HepG2 (cell line): ENCODE data around the gene FAM20A. TPM values are rescaled to one million over a fixed set of nuclear protein-coding genes. Genes with fewer than 3 reads are reported as not detected.

Experiments used
- ERF ChIP-seq: IDR thresholded peaks from 2 replicates; pipeline ENCODE4 v1.6.1; 2018; ENCODE audit warnings: missing biosample characterization, missing genetic modification reagents
- GATA4 ChIP-seq: sonication (generic); IDR thresholded peaks from 2 replicates; pipeline ENCODE4 v1.6.1; 2016; ENCODE audit warnings: antibody characterized with exemption, low read depth, borderline replicate concordance
- HNRNPUL1 ChIP-seq: fragments of 200-400 bp; formaldehyde crosslinking; IDR thresholded peaks from 2 replicates; pipeline ENCODE4 v1.6.1; 2017; ENCODE audit warnings: low read depth, mild to moderate bottlenecking, low read length, moderate library complexity
- MIXL1 ChIP-seq: IDR thresholded peaks from 2 replicates; pipeline ENCODE4 v1.6.1; 2016
- NCOA2 ChIP-seq: sonication (generic); formaldehyde crosslinking; IDR thresholded peaks from 2 replicates; pipeline ENCODE4 v1.8.0; 2022; ENCODE audit warnings: inconsistent platforms
- SOX6 ChIP-seq, 2 experiments: fragments of 450-650 bp in 1 of 2; sonication (generic) in 1 of 2; formaldehyde crosslinking in 1 of 2; IDR thresholded peaks; 2 replicates each; pipeline versions ENCODE4 v1.4.0 to v1.6.1; 2017 to 2020; ENCODE audit warnings: antibody characterized with exemption in 1 of 2, mild to moderate bottlenecking in 1 of 2, missing genetic modification reagents in 1 of 2
- TBX2 ChIP-seq: sonication (generic); formaldehyde crosslinking; IDR thresholded peaks from 2 replicates; pipeline ENCODE4 v1.5.0; 2020; ENCODE audit warnings: missing genetic modification reagents, mild to moderate bottlenecking, borderline replicate concordance
- TP53 ChIP-seq: sonication (generic); formaldehyde crosslinking; conservative IDR thresholded peaks from 2 replicates; pipeline ENCODE4 v1.4.0; 2020; ENCODE audit warnings: missing genetic modification reagents
- ZNF292 ChIP-seq: sonication (generic); formaldehyde crosslinking; IDR thresholded peaks from 2 replicates; pipeline ENCODE4 v1.8.1; 2022; ENCODE audit warnings: mild to moderate bottlenecking, low read depth, missing genetic modification reagents, borderline replicate concordance
- polyA plus RNA-seq, 8 experiments: library from polyadenylated mRNA; depleted of rRNA in 3 of 8; stranded (reverse) in 7 of 8; unstranded in 1 of 8; fragments of >200 nt; fragmentation: Illumina TruSeq in 4 of 8; extraction: Trizol in 4 of 8; gene quantifications; 2 replicates each; pipeline versions ENCODE4 v1.2.1 to v1.2.3, GENCODE V29; 2011 to 2016; ENCODE audit warnings: low read depth in 4 of 8, missing spikeins in 1 of 8, mixed read lengths in 1 of 8; ENCODE audit not compliant: insufficient read depth in 1 of 8
- total RNA-seq, 5 experiments: library from RNA; depleted of rRNA; stranded (reverse); fragments of >200 nt; fragmentation: Illumina TruSeq; extraction: Trizol; gene quantifications; 2 replicates each; pipeline ENCODE4 v1.2.3, GENCODE V29; 2016; ENCODE audit warnings: low read depth in 1 of 5
- TF ChIP-seq, protein P1 (sequence below): sonication (generic); formaldehyde crosslinking; IDR thresholded peaks from 2 replicates; pipeline ENCODE4 v1.4.0; 2020; ENCODE audit warnings: mild to moderate bottlenecking, missing genetic modification reagents
- TF ChIP-seq, protein P2 (sequence below), 2 experiments: fragments of 450-650 bp in 1 of 2; sonication (generic) in 1 of 2; formaldehyde crosslinking; IDR thresholded peaks; 2 replicates each; pipeline versions ENCODE4 v1.5.0 to v1.8.0; 2020 to 2022; ENCODE audit warnings: mild to moderate bottlenecking in 1 of 2, missing genetic modification reagents in 1 of 2
- TF ChIP-seq, protein P3 (sequence below): sonication (generic); formaldehyde crosslinking; IDR thresholded peaks from 2 replicates; pipeline ENCODE4 v1.4.0; 2020; ENCODE audit warnings: mild to moderate bottlenecking, missing genetic modification reagents, borderline replicate concordance
- TF ChIP-seq, protein P4 (sequence below): sonication (generic); formaldehyde crosslinking; IDR thresholded peaks from 2 replicates; pipeline ENCODE4 v1.9.0; 2022; ENCODE audit warnings: missing genetic modification reagents, mild to moderate bottlenecking, borderline replicate concordance
- TF ChIP-seq, protein P5 (sequence below): sonication (generic); formaldehyde crosslinking; IDR thresholded peaks from 2 replicates; pipeline ENCODE4 v1.4.0; 2020; ENCODE audit warnings: missing genetic modification reagents
- TF ChIP-seq, protein P6 (sequence below): sonication (generic); formaldehyde crosslinking; IDR thresholded peaks from 2 replicates; pipeline ENCODE4 v1.8.1; 2022; ENCODE audit warnings: low read depth, mild to moderate bottlenecking, missing genetic modification reagents

FAM20A gene
- total and polyA plus RNA-seq, 2 of the 13 experiments (the other 11 are each of a cell fraction or from before 2014, with no cell fraction given): 9.3 to 20.7 TPM

DNA sequence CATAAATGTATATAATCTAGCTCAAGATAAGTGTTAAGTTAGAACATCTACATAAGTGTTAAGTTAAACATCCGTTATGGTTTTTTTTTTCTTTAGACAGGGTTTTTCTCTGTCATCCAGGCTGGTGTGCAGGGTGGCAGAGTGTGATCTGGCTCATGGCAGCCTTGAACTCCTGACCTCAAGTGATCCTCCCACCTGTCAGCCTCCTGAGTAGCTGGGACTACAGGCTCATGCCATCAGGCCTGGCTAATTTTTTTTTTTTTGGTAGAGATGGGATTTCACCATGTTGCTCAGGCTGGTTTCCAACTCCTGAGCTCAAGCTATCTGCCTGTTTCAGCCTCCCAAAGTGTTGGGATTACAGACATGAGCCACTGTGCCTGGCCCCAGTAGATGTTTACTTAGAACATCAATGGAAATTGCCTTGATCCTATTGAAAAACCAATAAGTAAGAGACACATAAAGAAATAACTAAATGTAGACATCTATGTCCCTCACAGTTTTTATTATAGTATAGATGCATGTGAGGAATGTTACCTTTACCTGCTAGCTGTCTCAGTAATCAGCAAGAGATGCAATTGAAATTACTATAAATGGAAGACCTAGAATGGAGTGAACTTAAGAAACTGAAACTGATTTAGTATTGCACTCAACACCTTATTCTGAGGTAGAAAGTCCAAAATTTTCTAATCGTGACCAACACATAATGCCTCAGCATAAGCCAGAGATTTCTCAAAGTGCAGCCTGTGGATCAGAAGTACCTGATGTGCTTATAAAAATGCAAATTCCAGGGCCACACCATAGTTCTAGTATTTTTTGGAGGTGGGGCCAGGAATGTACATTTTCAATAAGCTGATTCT is 5.5 kb upstream of the FAM20A start (continued):
- TF ChIP-seq, protein P1, sequence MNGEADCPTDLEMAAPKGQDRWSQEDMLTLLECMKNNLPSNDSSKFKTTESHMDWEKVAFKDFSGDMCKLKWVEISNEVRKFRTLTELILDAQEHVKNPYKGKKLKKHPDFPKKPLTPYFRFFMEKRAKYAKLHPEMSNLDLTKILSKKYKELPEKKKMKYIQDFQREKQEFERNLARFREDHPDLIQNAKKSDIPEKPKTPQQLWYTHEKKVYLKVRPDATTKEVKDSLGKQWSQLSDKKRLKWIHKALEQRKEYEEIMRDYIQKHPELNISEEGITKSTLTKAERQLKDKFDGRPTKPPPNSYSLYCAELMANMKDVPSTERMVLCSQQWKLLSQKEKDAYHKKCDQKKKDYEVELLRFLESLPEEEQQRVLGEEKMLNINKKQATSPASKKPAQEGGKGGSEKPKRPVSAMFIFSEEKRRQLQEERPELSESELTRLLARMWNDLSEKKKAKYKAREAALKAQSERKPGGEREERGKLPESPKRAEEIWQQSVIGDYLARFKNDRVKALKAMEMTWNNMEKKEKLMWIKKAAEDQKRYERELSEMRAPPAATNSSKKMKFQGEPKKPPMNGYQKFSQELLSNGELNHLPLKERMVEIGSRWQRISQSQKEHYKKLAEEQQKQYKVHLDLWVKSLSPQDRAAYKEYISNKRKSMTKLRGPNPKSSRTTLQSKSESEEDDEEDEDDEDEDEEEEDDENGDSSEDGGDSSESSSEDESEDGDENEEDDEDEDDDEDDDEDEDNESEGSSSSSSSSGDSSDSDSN (CRISPR knock-in tag): no peak
- peak; percentile 68; the same call in 1 of the 2 replicates for TF ChIP-seq ERF
- TF ChIP-seq GATA4: 0 out of 2 replicates have a peak, but pooled peaks have one; percentile 22
- TF ChIP-seq NCOA2: peak; percentile 77
- TF ChIP-seq TBX2 (CRISPR knock-in tag): peak; percentile 93
- TF ChIP-seq, protein P2, sequence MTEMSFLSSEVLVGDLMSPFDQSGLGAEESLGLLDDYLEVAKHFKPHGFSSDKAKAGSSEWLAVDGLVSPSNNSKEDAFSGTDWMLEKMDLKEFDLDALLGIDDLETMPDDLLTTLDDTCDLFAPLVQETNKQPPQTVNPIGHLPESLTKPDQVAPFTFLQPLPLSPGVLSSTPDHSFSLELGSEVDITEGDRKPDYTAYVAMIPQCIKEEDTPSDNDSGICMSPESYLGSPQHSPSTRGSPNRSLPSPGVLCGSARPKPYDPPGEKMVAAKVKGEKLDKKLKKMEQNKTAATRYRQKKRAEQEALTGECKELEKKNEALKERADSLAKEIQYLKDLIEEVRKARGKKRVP (CRISPR knock-in tag; IDR thresholded peaks at IDR 0.05): peak in 1 of 2 experiments; percentile 33; a peak in 1 of 4 replicates
- TF ChIP-seq ZNF292 (CRISPR knock-in tag): peak; percentile 88
- no peak for TF ChIP-seq SOX6 (IDR thresholded peaks at IDR 0.05)
- TF ChIP-seq SOX6 (CRISPR knock-in tag; IDR thresholded peaks at IDR 0.05): peak; percentile 78
- TF ChIP-seq, protein P3, sequence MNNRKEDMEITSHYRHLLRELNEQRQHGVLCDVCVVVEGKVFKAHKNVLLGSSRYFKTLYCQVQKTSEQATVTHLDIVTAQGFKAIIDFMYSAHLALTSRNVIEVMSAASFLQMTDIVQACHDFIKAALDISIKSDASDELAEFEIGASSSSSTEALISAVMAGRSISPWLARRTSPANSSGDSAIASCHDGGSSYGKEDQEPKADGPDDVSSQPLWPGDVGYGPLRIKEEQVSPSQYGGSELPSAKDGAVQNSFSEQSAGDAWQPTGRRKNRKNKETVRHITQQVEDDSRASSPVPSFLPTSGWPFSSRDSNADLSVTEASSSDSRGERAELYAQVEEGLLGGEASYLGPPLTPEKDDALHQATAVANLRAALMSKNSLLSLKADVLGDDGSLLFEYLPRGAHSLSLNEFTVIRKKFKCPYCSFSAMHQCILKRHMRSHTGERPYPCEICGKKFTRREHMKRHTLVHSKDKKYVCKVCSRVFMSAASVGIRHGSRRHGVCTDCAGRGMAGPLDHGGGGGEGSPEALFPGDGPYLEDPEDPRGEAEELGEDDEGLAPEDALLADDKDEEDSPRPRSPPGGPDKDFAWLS (CRISPR knock-in tag): no peak
- TF ChIP-seq, protein P4, sequence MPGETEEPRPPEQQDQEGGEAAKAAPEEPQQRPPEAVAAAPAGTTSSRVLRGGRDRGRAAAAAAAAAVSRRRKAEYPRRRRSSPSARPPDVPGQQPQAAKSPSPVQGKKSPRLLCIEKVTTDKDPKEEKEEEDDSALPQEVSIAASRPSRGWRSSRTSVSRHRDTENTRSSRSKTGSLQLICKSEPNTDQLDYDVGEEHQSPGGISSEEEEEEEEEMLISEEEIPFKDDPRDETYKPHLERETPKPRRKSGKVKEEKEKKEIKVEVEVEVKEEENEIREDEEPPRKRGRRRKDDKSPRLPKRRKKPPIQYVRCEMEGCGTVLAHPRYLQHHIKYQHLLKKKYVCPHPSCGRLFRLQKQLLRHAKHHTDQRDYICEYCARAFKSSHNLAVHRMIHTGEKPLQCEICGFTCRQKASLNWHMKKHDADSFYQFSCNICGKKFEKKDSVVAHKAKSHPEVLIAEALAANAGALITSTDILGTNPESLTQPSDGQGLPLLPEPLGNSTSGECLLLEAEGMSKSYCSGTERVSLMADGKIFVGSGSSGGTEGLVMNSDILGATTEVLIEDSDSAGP: 0 out of 2 replicates have a peak, but pooled peaks have one; percentile 29
- TF ChIP-seq, protein P5, sequence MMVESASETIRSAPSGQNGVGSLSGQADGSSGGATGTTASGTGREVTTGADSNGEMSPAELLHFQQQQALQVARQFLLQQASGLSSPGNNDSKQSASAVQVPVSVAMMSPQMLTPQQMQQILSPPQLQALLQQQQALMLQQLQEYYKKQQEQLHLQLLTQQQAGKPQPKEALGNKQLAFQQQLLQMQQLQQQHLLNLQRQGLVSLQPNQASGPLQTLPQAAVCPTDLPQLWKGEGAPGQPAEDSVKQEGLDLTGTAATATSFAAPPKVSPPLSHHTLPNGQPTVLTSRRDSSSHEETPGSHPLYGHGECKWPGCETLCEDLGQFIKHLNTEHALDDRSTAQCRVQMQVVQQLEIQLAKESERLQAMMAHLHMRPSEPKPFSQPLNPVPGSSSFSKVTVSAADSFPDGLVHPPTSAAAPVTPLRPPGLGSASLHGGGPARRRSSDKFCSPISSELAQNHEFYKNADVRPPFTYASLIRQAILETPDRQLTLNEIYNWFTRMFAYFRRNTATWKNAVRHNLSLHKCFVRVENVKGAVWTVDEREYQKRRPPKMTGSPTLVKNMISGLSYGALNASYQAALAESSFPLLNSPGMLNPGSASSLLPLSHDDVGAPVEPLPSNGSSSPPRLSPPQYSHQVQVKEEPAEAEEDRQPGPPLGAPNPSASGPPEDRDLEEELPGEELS (CRISPR knock-in tag): peak; percentile 63
- 0 out of 2 replicates have a peak, but pooled peaks have one; percentile 30 for TF ChIP-seq TP53 (CRISPR knock-in tag)
- TF ChIP-seq, protein P6, sequence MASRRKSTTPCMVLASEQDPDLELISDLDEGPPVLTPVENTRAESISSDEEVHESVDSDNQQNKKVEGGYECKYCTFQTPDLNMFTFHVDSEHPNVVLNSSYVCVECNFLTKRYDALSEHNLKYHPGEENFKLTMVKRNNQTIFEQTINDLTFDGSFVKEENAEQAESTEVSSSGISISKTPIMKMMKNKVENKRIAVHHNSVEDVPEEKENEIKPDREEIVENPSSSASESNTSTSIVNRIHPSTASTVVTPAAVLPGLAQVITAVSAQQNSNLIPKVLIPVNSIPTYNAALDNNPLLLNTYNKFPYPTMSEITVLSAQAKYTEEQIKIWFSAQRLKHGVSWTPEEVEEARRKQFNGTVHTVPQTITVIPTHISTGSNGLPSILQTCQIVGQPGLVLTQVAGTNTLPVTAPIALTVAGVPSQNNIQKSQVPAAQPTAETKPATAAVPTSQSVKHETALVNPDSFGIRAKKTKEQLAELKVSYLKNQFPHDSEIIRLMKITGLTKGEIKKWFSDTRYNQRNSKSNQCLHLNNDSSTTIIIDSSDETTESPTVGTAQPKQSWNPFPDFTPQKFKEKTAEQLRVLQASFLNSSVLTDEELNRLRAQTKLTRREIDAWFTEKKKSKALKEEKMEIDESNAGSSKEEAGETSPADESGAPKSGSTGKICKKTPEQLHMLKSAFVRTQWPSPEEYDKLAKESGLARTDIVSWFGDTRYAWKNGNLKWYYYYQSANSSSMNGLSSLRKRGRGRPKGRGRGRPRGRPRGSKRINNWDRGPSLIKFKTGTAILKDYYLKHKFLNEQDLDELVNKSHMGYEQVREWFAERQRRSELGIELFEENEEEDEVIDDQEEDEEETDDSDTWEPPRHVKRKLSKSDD (CRISPR knock-in tag): no peak
- no peak for TF ChIP-seq HNRNPUL1
- peak; percentile 38; the same call in 1 of the 2 replicates for TF ChIP-seq MIXL1
